ENCODE measurements around the gene ADCY5.

The ADCY5 gene

DNA sequence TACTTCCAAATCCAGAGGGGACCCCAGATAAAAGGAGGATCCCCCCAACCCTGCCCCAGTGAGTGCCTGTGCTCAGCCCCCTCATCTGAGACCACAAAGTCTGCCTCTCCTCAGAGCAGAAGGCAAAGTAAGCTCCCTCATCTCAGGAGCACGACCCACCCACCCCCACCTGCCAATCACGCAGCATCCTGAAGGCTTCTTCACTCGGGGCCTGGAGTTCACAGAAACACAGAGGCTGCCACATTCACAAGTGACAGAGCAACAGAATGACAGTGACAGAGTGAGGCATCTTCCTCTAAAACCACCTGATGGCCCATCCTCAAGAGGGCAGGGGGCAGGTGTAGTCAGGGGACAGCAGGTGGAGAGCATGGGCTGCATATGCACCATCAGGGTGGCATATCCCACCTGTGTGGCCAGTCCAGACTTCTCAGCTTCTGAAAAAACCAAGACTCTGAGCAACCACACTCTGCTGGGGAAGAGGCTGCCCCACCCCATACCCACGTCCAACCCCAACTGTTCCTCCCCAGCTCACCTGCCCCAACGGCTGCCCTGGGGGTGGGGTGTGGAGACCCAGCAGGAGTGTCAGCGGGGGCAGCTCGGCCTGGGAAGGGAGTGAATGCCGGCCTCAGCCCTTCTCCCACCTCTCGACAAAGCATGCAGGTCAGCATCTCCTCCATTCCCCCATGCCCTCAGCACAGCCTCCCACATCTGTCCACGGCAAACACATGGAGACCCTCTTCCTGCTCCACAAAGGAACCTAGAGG, 19.3 kb downstream of the ADCY5 start:
- DNase-seq (ENCODE audit: low spot score), result no peak

GRCh38 chr3:123424999-123425712, 23.7 kb downstream of the ADCY5 start:
- no peak for DNase-seq (ENCODE audit: low spot score)

- no peak for DNase-seq (ENCODE audit: low spot score)
Observed at GRCh38 chr3:123424321-123424998, 24.4 kb downstream of the ADCY5 start.

- no peak for DNase-seq (ENCODE audit: low spot score)
Observed at GRCh38 chr3:123423806-123424205, 25.1 kb downstream of the ADCY5 start.

DNA sequence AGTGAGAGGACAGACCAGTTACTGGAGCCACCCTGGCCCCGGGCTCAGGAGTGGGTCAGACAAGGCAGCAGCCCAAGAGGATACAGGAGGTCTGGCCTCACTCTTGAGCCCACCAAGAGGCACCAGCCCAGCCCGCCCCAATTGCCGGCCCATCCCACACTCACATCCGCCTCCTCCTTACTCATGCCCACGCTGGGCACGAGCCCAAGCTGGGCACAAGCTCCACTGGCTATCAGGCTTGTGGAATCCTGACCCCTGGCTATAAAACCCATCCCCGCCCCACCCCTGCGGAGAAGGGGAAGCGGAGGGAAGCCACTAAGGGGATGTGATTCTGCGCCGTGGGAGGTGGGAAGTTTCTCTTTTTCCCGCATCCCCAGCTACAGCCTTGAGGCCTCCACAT, 25.9 kb downstream of the ADCY5 start:
- DNase-seq (ENCODE audit: low spot score), result no peak

DNA sequence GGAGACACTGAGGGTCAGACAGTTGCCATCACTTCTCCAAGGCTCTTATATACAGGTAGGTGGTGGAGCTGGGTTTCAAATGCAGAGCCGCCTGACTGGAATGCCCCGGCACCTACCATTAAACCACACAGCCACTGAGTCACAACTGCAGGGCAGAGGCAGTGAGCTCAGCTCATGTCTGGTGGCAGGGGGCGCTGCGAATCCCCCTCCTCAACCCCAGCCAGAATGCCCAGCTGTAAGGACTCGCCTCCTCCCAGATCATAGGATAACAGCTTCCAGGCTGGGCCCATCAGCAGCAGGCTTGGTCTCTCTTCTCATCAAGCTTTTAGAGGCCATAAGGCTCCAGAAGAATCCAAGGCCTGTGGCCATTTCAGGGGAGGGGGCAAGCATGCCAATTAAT, 26.4 kb downstream of the ADCY5 start:
- no peak for DNase-seq (ENCODE audit: low spot score)

- no peak for DNase-seq (ENCODE audit: low spot score)
Observed at GRCh38 chr3:123421353-123422174, 27.3 kb downstream of the ADCY5 start.

- no peak for DNase-seq (ENCODE audit: low spot score)
Observed at GRCh38 chr3:123420416-123420968, 28.4 kb downstream of the ADCY5 start.

DNA sequence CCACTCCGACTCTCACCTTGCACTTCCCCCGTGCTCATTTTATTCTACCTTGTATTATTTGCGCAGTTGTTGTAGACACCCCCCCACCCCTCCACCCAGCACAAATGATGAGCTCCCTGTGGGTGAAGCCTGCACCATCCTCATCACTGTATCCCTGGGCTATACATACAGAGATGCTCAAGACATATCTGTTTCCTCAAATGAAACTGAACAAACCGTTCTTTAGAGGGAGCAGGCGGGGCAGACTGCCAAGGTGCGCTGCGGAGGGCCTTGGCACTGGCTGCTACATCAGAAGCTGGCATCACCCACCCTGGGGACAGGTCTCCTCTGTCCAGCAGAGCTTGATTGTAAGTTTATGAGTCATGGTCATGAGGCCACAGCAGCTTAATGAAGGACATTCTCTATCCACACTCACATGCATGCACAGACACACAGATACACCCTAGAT, 29.0 kb downstream of the ADCY5 start:
- no peak for DNase-seq (ENCODE audit: low spot score)

- DNase-seq (ENCODE audit: low spot score), result no peak
Observed at GRCh38 chr3:123419181-123419849, 29.6 kb downstream of the ADCY5 start.

DNA sequence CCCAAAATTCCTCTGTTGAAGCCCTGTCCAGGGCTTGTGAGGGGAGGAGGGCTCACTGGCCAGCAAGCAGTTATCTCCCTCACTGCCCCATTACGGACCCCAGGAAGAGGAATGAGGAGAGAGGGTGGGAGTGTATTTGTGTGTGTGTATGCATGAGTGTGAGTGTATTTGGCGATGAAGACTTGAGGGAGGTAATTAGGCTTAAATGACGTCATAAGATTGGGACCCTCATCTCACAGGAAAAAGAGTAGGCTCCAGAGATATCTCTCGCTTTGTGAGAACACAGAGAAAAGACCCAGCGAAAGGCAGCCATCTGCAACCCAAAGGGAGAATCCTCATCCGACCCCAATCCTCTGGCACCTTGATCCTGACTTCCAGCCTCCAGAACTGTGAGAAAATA, 32.2 kb downstream of the ADCY5 start:
- DNase-seq (ENCODE audit: low spot score), result no peak

GRCh38 chr3:123416173-123416572, 32.7 kb downstream of the ADCY5 start:
- no peak for DNase-seq (ENCODE audit: low spot score)

- DNase-seq (ENCODE audit: low spot score), result no peak
Observed at GRCh38 chr3:123414973-123415775, 33.7 kb downstream of the ADCY5 start.

DNA sequence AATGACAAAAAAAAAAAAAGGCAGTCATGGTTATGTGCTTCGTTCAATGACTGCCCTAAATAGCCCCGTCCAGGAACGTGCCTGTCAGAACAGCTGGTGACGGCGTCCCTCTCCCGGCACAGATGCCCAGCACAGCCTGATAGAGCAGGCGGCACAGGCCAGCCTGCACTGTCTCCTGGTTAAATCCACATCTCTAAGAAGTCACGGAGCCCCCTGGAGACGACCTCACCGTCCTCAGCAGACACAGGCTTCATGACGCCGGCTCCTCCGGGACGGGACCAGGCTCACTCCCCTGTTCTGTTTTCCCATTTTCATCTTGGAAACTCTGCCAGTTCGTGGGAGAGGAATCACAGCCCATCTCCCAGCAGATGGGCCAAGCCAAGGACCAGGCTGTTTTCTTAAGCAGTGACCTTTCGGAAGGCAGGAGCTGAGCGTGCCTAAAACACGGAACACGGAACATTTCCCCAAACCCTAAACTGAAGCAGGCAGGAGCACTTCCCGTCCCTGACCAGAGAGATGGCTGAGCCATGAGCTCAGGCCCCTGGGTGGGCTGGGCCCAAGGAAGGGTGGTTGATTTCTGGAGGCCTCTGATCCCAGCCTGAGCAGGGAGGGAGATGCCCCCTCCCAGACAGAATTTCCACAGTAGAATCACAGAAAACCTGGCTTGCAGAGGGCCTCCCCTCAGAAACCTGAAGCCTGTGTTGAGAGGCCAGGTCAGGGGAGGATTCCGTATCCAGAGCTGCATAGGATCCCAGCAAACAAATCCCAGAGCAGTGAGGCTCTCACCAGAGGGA, 35.9 kb downstream of the ADCY5 start:
- DNase-seq (ENCODE audit: low spot score), result peak; percentile 36

DNA sequence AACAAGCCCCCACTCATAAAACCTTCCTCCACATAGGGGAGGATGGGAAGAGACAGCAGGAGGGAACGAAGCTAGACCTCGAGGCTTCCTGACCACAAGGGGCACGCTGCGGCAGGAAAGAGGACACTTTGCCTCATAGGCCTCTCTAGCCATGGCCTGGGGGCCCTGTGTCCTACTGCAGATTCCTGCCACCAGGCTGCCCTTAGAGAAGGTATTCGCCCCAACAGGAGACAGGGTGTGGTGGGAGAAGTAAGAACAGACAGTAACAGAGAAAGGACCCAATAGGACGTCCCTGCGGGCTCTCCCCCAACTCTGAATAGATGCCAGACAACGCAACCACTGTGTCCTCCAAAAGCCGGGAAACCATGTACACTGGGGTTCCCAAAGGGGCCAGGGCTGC, 36.8 kb downstream of the ADCY5 start:
- DNase-seq (ENCODE audit: low spot score), result no peak

- no peak for DNase-seq (ENCODE audit: low spot score)
Observed at GRCh38 chr3:123411340-123412040, 37.4 kb downstream of the ADCY5 start.

- no peak for DNase-seq (ENCODE audit: low spot score)
Observed at GRCh38 chr3:123410149-123410515, 38.8 kb downstream of the ADCY5 start.

- DNase-seq (ENCODE audit: low spot score), result no peak
Observed at GRCh38 chr3:123409443-123410148, 39.3 kb downstream of the ADCY5 start.
